IPS DF 19.7 (cell line): Measurements from ENCODE around the gene PDPR.
"Not testable (repeated sequence)": the region's sequence is repeated elsewhere in the genome, so short reads cannot be mapped to it uniquely, and the experiment has no call there.

Experiments
- DNase-seq: peaks from one replicate; pipeline ENCODE4 v3.0.0-alpha.2; 2013; ENCODE audit warnings: low read depth, low spot score

Gene PDPR

DNA sequence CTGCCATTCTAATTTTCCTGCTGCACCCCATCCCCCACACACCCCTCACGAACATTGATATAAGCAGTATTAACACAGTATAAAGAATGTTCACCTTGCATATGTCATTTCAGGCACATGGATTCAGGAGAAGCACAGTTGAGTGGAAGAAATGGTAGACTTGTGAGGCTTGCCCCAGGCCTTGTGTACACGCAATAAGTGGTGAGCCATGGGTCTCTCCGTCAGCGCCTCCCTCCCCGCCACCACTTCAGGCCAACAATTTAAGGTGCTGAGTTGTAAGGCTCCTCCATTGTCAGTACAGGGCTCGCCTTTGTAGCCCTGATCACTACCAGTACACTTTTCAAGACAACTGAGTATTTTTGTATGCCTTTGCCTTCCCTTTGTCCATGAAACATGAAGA is 47.2 kb downstream of the PDPR start:
- DNase-seq = no peak

DNA sequence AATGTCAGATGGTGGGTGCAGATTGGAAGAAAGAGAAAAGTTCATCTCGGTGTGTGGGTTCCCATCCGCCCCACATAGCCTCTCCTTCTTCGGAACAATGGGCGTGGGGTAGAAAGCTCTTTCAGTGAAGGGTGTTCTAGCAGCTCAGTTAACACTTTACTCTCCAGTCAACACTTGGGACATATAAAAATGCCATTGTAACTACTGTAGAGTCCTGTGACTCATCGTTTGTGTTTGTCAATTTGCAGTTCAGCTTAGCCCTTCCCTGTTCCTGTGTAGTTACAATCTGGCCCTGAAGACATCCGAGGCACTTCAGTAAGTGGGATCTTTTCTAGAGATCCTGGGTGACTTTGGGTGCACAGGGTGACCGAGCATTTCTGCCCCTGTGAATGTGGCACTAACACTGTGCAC is 47.9 kb downstream of the PDPR start:
- DNase-seq = no peak

- DNase-seq = no peak
Observed at GRCh38 chr16:70163596-70163995, 49.5 kb downstream of the PDPR start.

DNA sequence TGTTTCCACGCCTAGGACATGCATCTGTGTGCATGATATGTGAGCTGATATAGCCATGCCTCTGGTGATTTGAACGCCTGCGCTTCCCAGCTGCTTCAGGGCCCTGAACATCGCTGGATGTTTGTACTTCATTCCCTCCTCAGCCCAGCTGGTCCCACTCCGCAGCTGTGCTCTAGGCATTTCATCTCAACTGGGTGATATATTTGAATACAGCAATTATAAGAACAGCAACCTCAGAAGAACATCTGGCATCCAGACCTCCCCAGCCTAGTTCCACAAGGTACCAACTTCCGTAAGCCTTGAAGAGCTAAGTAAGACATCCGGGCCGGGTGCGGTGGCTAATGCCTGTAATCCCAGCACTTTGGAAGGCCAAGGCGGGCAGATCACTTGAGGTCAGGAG is 52.6 kb downstream of the PDPR start:
- DNase-seq = not testable (repeated sequence)

DNA sequence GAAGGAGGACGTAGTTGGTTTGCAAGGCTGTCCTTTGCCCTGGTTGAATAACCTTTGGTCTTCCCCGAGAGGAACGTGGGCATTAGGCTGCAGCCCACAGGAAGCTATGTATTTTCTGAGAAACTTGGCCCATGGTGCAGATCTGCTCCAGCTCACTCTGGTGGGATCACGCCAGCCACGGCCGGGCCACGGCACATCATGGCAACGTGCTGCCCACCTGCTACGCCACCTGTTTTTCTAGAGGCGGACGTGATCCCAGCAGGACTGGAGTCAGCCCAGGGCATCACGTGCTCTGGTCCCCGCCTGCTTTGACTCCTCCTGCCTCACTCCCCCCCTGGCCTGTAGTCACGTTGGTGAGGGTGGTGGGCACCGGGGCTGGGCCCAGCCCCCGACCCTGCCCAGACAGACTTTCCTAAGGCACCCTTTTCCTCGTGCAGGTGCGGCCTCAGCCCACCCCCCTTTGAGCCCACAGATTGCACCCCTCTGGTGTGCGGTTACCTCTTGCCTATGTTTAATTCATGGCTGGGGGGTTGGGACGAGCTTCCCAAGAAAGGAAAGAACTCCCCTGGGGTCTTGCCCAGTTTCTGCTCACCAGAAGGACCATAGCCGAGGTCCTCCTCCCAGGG is 59.2 kb downstream of the PDPR start, which contains the start of gene CLEC18C:
CLEC18C (plus strand) TSS at position 576 of the 626 bp plus-strand sequence. CDS start 492 bp downstream, outside the sequence.
- DNase-seq = not testable (repeated sequence)

DNA sequence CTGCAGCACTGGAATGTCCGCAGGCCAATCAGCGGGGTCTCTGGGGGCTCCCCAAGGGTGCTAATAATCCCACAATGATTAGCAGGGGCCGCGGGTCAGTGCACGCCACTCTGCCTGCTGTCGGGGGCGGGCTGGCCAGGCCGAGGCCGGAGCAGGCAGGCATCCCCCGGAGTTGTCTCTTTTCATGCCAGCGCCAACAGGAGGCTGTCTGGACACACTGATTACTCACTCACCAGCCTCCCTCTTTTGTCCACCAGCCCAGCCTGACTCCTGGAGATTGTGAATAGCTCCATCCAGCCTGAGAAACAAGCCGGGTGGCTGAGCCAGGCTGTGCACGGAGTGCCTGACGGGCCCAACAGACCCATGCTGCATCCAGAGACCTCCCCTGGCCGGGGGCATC is 59.8 kb downstream of the PDPR start:
- not testable (repeated sequence) for DNase-seq

DNA sequence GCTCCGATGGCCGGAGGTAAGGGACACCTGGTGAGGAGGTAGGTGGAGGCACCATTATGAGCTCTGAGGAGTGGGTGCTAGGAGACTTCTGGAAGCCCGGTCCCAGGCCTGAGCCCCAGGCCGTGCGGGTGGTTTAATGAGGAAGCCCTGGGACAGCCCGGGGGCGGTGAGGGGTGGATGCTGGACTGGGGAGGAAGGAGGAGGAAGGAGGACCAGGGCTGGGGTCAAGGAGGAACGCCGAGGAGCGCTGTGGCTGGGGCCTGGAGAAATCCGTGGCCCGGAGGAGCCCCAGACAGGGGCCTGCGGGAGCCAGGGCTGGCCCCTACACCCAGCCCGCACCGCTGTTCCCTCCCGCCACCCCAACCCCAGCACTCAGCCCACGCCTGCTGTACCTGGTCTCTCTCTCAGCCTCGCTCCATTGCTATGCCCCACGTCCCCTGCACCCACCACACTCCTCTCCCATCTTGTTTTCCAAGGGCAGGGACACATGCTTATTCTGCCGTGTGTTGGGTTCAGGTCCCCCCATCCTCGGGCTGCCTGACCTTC is 60.3 kb downstream of the PDPR start:
- DNase-seq = not testable (repeated sequence)

DNA sequence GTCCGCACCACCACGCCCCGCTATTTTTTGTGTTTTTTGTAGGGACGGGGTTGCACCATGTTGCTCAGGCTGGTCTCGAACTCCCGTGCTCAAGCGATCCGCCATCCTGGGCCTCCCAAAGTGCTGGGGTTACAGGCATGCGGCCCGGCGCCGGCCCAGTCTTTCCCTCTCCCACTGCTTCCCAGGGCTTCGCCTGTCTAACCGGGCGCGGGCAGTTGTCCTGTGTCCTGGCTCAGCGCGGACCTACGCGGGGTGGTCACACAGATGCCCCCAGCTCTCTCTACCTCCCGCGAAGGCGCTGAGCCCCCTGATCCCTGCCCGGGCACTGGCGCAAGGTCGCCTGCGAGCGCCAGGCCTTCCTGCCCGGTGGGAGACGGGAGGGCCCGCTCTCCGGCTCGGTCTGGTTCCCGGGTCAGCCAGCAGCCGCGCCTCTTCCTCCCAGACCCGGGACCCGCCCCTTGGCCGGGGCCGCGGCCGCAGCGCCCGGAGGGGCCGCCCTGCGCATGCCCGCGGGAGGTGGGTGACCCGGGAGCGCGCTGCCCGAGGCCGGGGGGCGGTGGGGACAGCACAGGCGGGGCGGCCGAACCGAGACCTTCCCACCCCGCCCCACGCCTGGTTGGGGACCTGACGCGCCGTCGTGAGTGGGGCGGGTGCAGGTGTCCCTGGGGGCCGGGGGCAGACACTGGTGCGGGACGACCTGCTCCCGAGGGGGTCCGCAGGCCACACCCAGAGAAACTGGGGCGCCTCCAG is 73.9 kb downstream of the PDPR start:
- DNase-seq = not testable (repeated sequence)

DNA sequence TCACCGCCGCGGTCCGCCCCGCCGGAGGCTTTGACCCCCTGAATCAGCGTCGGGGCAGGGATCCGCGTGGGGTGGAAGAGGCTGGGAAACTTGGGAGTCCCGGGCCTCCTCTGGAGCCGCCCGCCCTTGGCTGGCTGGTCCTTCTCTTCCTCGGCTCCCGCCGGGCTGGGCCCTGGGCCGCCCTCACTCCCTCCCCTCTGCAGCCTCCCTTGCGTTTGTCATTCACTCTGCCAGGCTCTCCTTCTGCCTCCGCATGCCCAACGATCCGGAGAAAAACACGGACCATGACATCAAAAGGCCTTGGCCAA is 74.4 kb downstream of the PDPR start:
- DNase-seq = not testable (repeated sequence)

- not testable (repeated sequence) for DNase-seq
Observed at GRCh38 chr16:70190574-70190973, 76.4 kb downstream of the PDPR start.

DNA sequence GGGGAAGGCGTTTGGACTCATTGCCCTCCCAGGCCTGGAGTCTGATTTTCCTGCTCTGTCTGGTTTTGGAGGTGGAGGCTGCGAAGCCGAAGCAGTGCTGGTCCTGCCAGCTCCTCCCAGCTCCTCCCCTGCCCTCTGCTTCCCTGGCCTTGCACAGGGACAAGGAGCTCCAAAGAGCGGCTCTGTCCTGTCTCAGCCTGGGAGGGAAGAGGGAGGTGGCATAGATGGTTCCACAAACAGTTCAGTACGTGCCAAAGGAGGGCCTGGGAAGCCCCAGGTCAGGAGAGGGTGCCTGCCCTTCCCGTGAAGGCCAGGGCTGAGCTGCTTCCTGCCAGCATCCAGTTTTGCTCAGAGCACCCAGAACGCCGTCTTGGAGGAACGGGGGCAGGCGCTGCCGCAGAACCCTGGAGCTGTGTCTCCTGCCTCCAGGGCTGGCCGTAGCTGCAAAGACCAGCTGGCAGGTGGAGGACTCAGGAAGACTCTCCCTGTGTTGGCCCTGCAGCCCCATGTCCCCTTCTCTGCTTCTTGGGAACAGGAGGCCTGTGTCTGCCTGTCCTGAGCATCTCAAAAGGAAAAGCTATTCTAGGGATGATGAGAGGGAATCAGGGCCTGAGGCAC is 82.7 kb downstream of the PDPR start:
- DNase-seq = not testable (repeated sequence)

DNA sequence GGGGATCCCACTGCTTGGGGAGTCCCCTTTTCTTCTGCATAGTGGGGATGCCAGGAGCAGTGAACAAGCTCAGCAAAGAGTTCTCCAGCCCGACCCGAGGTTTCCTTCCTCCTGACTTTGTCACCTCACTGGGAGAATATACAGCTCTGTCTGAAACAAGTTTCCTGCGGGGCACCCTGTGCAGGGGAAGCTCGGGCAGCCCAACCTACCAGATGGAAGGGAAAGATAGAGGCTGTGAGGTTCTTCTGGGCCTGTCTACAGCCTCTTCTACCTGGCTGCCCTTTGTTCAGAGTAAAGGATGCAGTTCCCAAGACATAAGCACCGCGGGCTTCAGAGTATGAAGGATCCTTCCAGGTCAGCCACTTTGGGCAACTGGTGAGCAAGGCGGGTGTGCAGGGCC is 83.5 kb downstream of the PDPR start:
- DNase-seq = not testable (repeated sequence)

GRCh38 chr16:70198230-70198629 is 84.1 kb downstream of the PDPR start:
- DNase-seq = not testable (repeated sequence)

DNA sequence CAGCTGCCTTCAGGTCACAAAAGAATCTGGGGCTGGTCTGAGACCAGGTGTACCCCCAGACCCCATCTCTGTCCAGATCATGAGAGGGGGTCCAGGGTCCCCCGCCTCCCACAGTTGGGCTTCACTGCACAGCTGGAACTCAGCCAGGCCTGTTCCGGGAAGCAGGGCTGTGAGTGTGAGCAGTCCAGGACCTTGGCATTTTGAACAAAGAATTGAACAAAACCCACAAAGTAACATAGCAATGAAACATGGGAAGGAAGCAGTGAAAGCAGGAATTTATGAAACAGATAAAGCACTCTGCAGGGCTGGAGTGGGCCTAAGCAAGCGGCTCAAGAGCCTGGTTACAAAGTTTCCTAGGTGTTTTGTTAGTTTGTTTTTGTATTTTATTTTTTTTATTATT is 84.5 kb downstream of the PDPR start:
- DNase-seq = not testable (repeated sequence)

DNA sequence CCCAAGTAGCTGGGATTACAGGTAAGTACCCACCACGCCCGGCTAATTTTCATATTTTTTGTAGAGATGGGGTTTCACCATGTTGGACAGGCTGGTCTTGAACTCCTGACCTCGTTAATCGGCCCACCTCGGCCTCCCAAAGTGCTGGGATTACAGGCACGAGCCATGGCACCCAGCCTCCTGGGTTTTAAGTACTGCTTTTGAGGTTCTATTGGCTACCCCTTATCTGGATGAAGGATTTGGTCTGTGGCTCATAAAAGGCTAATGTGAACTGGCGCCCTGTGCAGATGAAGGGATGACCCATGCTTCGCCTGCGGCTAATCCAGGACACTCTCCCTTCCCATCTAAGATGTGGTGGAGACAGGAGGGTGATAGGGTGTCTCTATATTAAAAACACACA is 85.0 kb downstream of the PDPR start:
- not testable (repeated sequence) for DNase-seq

DNA sequence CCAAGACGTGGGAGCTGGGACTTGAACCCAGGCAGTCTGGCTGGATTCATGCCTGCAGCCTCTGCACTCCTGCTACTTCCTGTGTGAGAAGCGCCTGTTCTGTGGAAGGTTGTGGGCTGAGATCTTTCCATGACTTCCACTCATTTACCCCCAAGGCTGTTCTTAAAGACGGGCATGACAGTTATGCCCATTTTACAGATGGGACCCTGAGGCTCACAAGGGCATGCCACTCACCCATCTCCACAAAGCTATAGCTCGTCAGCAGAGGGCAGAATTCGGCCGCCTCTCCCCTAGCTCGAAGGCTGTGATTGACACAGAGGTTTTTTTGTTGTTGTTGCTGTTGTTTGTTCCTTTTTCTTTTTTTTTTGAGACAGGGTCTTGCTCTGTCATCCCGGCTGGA is 85.9 kb downstream of the PDPR start:
- not testable (repeated sequence) for DNase-seq

DNA sequence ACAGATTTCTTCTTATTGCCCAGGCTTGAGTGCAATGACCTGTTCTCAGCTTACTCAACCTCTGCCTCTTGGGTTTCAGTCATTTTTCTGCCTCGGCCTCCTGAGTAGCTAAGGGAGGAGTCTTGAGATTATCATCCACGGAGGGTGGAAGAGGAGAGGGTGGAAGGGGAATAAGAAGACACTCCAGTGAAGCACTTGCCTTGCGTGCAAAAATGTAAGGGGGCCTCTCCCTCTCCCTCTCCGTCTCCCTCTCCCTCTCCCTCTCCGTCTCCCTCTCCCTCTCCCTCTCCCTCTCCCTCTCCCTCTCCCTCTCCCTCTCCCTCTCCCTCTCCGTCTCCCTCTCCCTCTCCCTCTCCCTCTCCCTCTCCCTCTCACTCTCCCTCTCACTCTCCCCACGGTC is 89.4 kb downstream of the PDPR start:
- not testable (repeated sequence) for DNase-seq

DNA sequence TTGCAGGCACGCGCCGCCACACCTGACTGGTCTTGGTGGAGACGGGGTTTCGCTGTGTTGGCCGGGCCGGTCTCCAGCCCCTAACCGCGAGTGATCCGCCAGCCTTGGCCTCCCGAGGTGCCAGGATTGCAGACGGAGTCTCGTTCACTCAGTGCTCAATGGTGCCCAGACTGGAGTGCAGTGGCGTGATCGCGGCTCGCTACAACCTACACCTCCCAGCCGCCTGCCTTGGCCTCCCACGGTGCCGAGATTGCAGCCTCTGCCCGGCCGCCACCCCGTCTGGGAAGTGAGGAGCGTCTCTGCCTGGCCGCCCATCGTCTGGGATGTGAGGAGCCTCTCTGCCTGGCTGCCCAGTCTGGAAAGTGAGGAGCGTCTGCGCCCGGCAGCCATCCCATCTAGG is 89.9 kb downstream of the PDPR start:
- not testable (repeated sequence) for DNase-seq

DNA sequence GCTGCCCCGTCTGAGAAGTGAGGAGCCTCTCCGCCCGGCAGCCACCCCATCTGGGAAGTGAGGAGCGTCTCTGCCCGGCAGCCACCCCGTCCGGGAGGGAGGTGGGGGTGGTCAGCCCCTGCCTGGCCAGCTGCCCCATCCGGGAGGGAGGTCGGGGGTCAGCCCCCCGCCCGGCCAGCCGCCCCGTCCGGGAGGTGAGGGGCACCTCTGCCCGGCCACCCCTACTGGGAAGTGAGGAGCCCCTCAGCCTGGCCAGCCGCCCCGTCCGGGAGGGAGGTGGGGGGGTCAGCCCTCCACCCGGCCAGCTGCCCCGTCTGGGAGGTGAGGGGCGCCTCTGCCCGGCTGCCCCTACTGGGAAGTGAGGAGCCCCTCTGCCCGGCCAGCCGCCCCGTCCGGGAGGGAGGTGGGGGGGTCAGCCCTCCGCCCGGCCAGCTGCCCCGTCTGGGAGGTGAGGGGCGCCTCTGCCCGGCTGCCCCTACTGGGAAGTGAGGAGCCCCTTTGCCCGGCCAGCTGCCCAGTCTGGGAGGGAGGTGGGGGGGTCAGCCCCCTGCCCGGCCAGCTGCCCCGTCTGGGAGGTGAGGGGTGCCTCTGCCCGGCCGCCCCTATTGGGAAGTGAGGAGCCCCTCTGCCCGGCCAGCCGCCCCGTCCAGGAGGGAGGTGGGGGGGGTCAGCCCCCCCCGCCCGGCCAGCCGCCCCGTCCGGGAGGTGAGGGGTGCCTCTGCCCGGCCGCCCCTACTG is 90.7 kb downstream of the PDPR start:
- not testable (repeated sequence) for DNase-seq

DNA sequence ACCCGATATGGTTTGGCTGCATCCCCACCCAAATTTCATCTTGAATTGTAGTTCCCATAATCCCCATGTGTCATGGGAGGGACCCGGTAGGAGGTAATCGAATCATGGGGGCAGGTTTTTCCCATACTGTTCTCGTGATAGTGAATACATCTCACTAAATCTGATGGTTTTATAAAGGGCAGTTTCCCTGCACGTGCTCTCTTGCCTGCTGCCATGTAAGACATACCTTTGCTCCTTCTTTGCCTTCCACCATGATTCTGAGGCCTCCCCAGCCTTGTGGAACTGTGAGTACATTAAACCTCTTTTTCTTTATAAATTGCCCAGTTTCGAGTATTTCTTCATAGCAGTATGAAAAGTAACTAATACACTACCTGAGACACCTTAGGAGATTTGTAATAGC is 92.2 kb downstream of the PDPR start:
- DNase-seq = not testable (repeated sequence)
